Coronary artery (tissue), 2 donors: ENCODE measurements around the gene SFXN4.
A peak's percentile ranks its signal among the peaks of the same experiment; 100 is the strongest.
"Not testable (repeated sequence)": the region's sequence is repeated elsewhere in the genome, so short reads cannot be mapped to it uniquely, and the experiment has no call there.

Source experiments
- DNase-seq: peaks from one replicate; pipeline ENCODE4 v3.0.0-alpha.2; 2017; ENCODE audit warnings: low spot score
- H3K27ac ChIP-seq, 2 donors: fragments of 200-600 bp; sonication (generic); one replicate each; pipeline ENCODE4 v1.5.1; 2016 to 2019
- H3K4me3 ChIP-seq: fragments of 200-600 bp; sonication (generic); 2 replicates; pipeline ENCODE4 v1.5.1; 2016; ENCODE audit warnings: mild to moderate bottlenecking, moderate library complexity
- TF ChIP-seq, protein P1 (sequence below): fragments of 200-600 bp; sonication (generic); IDR thresholded peaks from one replicate; pipeline ENCODE4 v1.5.1; 2019; ENCODE audit warnings: antibody characterized with exemption

SFXN4 gene

DNA sequence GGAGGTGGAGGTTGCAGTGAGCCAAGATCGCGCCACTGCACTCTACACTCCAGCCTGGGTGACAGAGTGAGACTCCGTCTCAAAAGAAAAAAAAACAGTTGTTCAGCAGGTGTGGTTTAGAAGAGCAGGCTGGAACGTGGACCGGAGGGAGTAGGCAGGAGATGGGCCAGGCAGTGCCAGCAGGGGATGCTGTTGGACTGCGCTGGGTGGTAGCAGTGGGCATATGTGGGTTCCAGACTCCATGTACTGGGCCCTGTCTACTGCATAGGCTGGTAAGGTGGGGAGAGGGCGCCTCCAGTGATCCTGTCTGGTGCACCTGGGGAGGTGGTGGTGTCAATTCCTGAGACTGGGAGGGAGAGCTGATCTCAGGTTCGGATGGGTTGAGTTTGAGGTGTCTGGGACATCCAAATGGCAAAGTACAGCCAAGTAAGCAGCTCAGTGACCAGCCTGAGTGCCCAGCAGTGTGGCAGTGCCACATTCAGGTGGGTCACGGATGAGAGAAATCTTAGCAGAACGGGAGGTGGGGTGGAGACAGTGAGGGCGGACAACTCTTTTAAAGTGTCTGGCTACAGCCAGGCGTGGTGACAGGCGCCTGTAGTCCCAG lies 25.9 kb downstream of the SFXN4 start:
- TF ChIP-seq, protein P1, sequence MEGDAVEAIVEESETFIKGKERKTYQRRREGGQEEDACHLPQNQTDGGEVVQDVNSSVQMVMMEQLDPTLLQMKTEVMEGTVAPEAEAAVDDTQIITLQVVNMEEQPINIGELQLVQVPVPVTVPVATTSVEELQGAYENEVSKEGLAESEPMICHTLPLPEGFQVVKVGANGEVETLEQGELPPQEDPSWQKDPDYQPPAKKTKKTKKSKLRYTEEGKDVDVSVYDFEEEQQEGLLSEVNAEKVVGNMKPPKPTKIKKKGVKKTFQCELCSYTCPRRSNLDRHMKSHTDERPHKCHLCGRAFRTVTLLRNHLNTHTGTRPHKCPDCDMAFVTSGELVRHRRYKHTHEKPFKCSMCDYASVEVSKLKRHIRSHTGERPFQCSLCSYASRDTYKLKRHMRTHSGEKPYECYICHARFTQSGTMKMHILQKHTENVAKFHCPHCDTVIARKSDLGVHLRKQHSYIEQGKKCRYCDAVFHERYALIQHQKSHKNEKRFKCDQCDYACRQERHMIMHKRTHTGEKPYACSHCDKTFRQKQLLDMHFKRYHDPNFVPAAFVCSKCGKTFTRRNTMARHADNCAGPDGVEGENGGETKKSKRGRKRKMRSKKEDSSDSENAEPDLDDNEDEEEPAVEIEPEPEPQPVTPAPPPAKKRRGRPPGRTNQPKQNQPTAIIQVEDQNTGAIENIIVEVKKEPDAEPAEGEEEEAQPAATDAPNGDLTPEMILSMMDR = no peak
- Histone ChIP-seq H3K4me3 (no peak overlapping the region), H3K27ac (no peak overlapping the region)
- no peak for DNase-seq

DNA sequence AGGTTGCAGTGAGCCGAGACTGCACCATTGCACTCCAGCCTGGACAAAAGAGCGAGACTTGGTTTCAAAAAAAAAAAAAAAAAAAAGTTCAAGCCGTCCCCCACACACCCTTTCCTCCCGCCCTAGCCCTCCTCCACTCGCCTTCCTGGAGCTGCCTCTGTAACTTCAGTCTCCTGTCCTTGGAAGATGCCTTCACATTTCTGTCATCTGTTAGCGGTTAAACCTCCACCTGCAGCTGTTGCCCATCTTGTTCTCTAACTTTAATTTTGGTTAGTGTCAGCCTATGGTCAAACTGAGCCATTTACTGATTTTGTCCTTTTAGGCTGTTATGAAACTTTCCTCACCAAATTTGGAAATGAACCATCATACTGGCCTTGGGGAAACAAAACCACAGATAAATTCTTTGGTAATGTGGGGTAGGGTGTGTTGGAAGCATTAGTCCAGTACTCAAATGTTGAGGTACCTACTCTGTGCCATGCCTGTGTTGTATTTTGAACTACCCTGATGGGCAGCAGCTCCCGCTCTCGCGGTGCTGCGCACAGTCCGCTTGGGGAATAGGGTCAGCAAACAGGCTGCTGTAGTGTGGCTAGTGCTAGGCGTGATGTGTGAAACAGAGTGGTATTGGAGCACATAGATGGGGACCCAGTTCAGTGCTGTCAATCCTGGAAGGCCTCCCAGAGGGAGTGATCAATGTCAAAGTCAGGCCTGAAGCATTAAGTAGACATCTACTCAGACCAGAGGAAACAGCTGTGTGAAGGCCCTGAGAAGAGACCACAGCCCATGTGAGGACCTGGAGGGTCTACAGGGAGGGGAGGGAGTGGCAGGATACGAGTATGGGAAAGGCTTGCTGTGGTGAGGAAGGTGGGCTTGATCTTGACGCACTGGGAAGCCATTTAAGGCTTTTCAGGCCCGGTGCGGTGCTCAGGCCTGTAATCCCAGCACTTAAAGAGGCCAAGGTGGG lies 26.9 kb downstream of the SFXN4 start:
- TF ChIP-seq, protein P1 = no peak
- no peak for DNase-seq
- Histone ChIP-seq H3K27ac (peak overlapping the region in 1 of 2 donors; percentile 2), H3K4me3 (no peak overlapping the region)

DNA sequence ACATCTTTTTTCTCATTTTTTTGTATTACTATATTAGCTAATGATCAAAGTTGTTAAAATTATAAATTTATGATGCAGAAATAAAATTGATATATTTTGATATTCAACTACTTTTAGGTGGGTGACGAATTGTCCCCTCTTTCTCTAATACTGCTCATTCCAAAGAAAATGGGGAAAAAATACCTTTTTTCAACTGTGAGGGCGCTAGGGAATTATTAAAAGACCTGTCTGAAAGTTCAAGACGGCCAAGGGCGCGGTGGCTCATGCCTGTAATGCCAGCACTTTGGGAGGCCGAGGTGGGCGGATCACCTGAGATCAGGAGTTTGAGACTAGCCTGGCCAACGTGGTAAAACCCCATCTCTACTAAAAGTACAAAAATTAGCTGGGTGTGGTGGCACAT lies 27.6 kb downstream of the SFXN4 start:
- H3K4me3 ChIP-seq, H3K27ac ChIP-seq, DNase-seq: not testable (repeated sequence)

DNA sequence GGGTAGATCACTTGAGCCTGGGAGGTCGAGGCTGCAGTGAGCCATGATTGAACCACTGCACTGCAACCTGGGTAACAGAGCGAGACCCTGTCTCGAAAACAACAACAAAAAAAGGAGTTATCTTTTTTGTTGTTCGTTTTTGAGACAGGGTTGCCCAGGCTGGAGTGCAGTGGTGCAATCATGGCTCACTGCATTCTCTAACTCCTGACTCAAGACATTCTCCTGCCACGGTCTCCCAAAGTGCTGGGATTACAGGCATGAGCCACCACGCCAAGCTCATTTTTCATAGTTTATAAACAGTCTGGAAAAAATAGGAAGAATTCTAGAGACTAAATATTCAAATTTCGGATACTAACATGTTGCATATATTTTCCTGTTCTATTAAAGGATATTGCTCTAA lies 29.4 kb downstream of the SFXN4 start:
- TF ChIP-seq, protein P1 = no peak
- no peak for DNase-seq
- Histone ChIP-seq H3K4me3 (no peak overlapping the region), H3K27ac (peak overlapping the region in 1 of 2 donors; percentile 10)

DNA sequence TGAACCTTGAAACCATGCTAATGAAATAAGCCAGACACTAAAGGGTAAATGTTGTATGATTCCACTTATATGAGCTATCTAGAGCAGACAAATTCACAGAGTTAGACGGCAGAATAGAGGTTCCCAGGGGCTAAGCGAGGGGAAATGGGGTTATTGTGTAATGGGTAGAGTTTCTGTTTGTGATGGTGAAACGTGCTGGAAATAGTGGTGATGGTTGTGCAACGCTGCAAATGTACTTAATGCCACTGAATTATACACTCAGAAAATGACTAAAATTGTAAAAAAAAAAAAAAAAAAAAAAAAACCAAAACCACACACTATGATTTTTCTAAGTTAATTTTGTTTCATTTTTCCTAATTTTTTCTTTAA lies 30.0 kb downstream of the SFXN4 start:
- TF ChIP-seq, protein P1 = no peak
- Histone ChIP-seq H3K27ac (peak overlapping the region in 1 of 2 donors; percentile 11), H3K4me3 (no peak overlapping the region)
- DNase-seq = no peak

DNA sequence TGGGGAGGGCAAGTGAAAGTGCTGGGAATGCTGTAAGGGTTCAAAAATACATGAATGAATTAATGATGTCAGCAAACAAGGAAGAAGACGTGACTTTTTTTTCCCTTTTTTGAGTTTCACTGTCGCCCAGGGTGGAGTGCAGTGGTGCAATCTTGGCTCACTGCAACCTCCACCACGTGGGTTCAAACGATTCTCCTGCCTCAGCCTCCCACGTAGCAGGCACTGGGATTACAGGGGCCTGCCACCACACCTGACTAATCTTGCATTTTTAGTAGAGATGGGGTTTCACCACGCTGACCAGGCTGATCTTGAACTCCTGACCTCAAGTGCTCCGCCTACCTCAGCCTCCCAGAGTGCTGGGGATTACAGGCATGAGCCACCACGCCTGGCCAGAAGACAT lies 31.6 kb downstream of the SFXN4 start:
- Histone ChIP-seq H3K4me3 (no peak overlapping the region), H3K27ac (no peak overlapping the region)
- TF ChIP-seq, protein P1 = no peak
- DNase-seq = no peak

DNA sequence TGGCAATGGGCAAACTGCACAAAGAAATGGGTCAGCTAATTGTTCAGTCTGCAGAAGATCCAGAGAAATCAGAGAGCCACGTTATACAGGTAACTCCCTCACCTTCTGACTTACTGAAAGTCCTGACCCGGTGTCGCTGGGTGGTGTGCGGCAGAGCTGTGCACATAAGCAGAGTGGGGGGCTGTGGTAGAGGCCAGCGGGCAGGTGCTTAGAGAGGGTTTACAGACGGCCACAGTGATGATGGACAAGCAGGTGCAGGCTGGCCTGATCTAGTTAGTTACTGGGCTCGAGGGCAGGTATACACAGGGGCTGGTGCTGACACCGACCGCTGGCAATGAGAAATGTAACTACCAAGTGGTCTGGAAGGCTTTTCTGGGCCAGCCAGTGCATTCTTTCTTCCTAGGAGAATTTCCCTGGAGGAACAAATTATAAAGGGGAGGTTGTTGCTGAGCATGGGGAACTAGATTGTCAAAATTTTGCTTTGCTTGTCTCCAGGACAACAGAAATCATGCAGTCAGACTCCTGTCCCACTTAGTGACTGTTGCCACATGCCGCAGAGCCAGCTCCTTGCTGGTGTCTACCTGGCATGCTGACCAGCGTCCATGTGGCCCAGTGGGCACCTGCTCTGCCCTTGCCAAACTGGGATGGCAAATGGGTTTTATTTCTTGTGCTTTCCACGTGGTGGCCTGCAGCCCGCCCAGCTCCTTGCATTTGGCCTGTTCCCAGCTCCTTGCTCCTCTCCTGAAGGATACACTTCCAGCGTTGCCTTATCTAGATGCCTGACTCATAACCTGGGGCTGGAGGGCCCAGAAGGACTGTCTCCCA lies 32.8 kb downstream of the SFXN4 start:
- H3K27ac ChIP-seq = no peak overlapping the region
- DNase-seq = no peak
- TF ChIP-seq, protein P1 = no peak
- H3K4me3 ChIP-seq = no peak overlapping the region
